HL-60 (cell line): Measurements from ENCODE around the gene TIPARP.

ENCODE experiments used
- CTCF ChIP-seq: IDR thresholded peaks from one replicate; pipeline ENCODE4 v1.5.1; 2011; ENCODE audit warnings: low read length, control low read depth, inconsistent platforms; ENCODE audit not compliant: insufficient read depth
- GABPA ChIP-seq: IDR thresholded peaks from 2 replicates; pipeline ENCODE4 v1.6.1; 2012; ENCODE audit warnings: low read depth
- POLR2AphosphoS5 ChIP-seq: IDR thresholded peaks from 2 replicates; pipeline ENCODE4 v1.6.1; 2012; ENCODE audit warnings: low read depth
- REST ChIP-seq: IDR thresholded peaks from 2 replicates; pipeline ENCODE4 v1.6.1; 2012; ENCODE audit warnings: low read depth; ENCODE audit not compliant: insufficient replicate concordance
- SPI1 ChIP-seq: IDR thresholded peaks from 2 replicates; pipeline ENCODE4 v1.6.1; 2012; ENCODE audit warnings: low read depth, mild to moderate bottlenecking, borderline replicate concordance

- TF ChIP-seq CTCF (no peak), REST (no peak), GABPA (no peak), POLR2AphosphoS5 (no peak), SPI1 (no peak)
These were observed 16.3 kb upstream of the TIPARP start for GRCh38 chr3:156657862-156658731.
